Central memory CD8-positive, alpha-beta T cell (primary cell): Measurements from ENCODE around the gene NANS.
A peak's percentile ranks its signal among the peaks of the same experiment; 100 is the strongest.
"Not testable (repeated sequence)": the region's sequence is repeated elsewhere in the genome, so short reads cannot be mapped to it uniquely, and the experiment has no call there.

Source experiments
- ATAC-seq: fragments of 150-1000 bp; cut with Tn5 transposase; replicated peaks from 2 replicates; pipeline ENCODE4 v1.10.0; 2022; ENCODE audit warnings: mild to moderate bottlenecking, moderate FRiP score, moderate number of reproducible peaks; ENCODE audit not compliant: poor library complexity, severe bottlenecking; ENCODE audit errors: extremely low read depth
- DNase-seq, 2 donors: peaks; one replicate each; pipeline ENCODE4 v3.0.0; 2021; ENCODE audit warnings: low spot score in 2 of 2
- H3K27ac Mint-ChIP-seq: one replicate; pipeline ENCODE4 v1.8.0; 2022; ENCODE audit warnings: low read depth, mild to moderate bottlenecking, moderate library complexity, mixed read lengths
- H3K27me3 Mint-ChIP-seq: one replicate; pipeline ENCODE4 v1.8.0; 2022; ENCODE audit warnings: mixed read lengths
- H3K36me3 Mint-ChIP-seq: one replicate; pipeline ENCODE4 v1.8.0; 2022; ENCODE audit warnings: mild to moderate bottlenecking, moderate library complexity, mixed read lengths; ENCODE audit not compliant: insufficient read depth
- H3K4me1 Mint-ChIP-seq: one replicate; pipeline ENCODE4 v1.8.0; 2022; ENCODE audit warnings: mixed read lengths
- H3K4me3 Mint-ChIP-seq: one replicate; pipeline ENCODE4 v1.8.0; 2022; ENCODE audit warnings: mild to moderate bottlenecking, moderate library complexity, mixed read lengths
- H3K9me3 Mint-ChIP-seq: one replicate; pipeline ENCODE4 v1.8.0; 2022; ENCODE audit warnings: mixed read lengths

NANS gene

DNA sequence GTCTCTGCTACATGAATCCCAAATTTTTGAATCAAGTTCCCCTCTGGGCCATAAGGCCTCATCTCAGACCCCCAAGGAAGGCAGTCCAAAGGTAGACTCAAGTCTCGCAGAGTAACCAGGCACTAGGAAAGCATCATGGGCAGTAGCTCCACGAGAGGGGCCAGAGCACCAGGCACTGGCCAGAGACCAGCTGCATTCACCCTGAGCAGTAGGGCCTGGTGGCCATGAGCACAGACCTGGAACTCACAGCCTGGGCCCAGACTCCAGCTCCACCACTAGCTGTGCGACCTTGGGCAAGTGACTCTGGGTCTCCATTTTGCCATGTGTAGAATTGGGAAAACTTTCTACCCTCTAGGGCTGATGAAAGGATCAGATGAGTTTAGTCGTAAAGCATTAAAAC is 28.5 kb downstream of the NANS start:
- ATAC-seq (no peak), DNase-seq (no peak)
- Mint-ChIP-seq H3K4me1 (peaks cover 30% of the 10 kb centered on the region), H3K9me3 (no peaks in the 10 kb centered on the region), H3K4me3 (no peak overlapping the region), H3K27me3 (no peaks in the 10 kb centered on the region), H3K36me3 (peaks cover 26% of the 10 kb centered on the region), H3K27ac (no peak overlapping the region)

DNA sequence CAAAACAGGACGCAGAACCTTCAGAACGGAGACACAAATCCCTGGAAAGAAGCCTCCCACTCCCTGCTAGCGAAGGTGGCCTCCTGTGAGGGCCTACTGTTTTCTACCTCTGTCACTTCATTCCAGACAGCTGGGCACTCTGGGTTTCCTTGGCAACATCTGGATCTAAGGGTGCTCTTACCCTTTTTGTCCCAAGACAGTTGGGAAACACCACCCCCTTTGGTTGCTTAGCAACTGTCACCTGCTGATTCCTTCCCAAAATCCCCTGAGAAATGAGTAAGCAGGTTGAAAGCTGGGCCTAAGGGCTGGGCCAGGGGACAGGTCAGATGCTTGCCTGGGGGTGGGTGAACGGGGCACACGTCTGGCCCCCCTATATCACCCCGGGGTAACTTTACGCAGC is 29.4 kb downstream of the NANS start:
- Mint-ChIP-seq H3K4me3 (no peak overlapping the region), H3K36me3 (peaks cover 35% of the 10 kb centered on the region), H3K27ac (peak overlapping the region; percentile 50), H3K27me3 (no peaks in the 10 kb centered on the region), H3K4me1 (peaks cover 34% of the 10 kb centered on the region), H3K9me3 (no peaks in the 10 kb centered on the region)
- no peak for DNase-seq
- ATAC-seq: no peak

DNA sequence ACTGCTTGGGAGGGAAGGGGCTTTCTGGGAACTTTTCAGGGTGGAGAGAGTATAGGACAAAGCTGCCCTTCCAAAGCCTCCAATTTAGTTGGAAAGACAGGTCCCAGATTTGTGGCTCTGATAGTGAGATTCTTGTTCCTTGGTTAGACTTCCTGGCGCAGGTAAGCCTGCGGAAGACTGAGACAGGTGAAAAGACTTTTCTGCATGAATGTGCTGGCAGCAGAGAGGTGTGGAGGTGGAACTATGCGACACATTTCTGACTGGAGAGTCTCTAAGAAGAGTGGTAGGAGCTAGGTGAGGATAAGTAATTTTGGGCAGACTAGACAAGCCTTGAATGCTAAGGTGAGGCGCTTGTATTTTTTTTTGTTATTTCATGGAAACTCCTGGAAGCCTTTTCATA is 29.9 kb downstream of the NANS start:
- Mint-ChIP-seq H3K9me3 (no peaks in the 10 kb centered on the region), H3K4me3 (no peak overlapping the region), H3K36me3 (peaks cover 34% of the 10 kb centered on the region), H3K27me3 (no peaks in the 10 kb centered on the region), H3K27ac (peak overlapping the region; percentile 50), H3K4me1 (peaks cover 34% of the 10 kb centered on the region)
- ATAC-seq (no peak), DNase-seq (no peak)

DNA sequence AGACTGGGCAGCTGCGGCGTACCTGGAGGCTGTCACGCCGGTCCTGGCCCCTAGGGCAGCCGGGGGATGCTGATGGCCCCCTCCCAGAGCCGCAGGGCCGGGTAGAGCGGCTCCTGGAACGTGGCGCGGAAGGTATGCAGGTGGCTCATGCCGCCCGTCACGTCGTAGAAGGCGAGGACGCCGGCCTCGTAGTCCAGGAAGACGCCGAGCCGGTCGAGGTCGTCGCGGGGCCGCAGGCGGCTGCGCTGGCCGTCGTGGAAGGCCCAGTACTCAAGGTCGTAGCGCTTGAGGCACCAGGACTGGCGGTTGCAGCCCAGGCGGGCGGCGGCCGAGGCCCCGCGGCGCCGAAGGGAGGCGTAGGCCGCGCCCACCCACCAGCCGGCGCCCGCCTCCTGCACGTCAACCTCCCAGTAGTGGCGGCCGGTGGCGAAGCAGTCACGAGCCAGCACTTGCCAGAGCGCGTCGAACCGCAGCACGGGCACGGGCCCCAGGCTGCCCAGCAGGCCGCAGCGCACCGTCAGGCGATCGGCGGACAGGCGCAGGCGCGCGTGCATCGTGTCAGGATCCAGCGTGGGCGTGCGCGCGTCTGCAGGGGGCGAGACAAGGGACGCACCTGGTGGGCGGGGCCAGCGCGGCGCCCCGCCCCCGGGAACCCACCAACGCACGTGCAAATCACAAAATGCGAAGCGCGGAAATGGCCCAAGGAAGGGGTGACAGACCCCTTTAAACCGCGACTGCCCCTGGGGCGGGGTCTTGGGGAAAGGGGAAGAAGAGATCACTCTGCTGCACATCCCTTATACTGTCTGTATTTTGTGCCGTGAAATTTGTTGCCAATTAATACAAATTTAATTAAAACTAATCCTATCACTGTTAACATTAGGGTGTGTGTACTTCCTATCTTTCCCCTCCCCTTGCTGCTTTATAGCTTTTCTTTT is 31.2 kb downstream of the NANS start:
- no peaks in the 10 kb centered on the region for H3K9me3 Mint-ChIP-seq
- H3K4me1 Mint-ChIP-seq: peaks cover 36% of the 10 kb centered on the region
- DNase-seq (no peak), ATAC-seq (no peak)
- peaks cover 35% of the 10 kb centered on the region for H3K36me3 Mint-ChIP-seq
- H3K4me3 Mint-ChIP-seq: no peak overlapping the region
- H3K27me3 Mint-ChIP-seq: no peaks in the 10 kb centered on the region
- peak overlapping the region; percentile 79 for H3K27ac Mint-ChIP-seq

DNA sequence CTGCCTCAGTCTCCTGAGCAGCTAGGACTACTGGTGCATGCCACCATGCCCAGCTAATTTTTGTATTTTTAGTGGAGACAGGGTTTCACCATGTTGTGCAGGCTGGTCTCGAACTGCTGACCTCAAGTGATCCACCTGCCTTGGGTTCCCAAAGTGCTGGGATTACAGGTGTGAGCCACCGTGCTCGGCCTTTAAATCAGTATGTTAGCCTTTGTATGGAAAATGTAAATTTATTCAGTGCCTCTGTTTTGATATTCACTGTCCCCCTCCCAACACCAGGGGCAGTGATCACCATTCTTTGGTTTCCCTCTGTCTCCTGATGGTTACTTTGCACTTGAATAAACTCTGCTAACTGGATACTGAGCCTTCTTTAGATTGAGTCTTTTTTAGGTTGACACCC is 34.1 kb downstream of the NANS start:
- H3K9me3 Mint-ChIP-seq, DNase-seq, ATAC-seq, H3K27me3 Mint-ChIP-seq, H3K4me3 Mint-ChIP-seq: not testable (repeated sequence)
- Mint-ChIP-seq H3K36me3 (peaks cover 29% of the 10 kb centered on the region), H3K27ac (peak overlapping the region; percentile 27), H3K4me1 (peaks cover 48% of the 10 kb centered on the region)

DNA sequence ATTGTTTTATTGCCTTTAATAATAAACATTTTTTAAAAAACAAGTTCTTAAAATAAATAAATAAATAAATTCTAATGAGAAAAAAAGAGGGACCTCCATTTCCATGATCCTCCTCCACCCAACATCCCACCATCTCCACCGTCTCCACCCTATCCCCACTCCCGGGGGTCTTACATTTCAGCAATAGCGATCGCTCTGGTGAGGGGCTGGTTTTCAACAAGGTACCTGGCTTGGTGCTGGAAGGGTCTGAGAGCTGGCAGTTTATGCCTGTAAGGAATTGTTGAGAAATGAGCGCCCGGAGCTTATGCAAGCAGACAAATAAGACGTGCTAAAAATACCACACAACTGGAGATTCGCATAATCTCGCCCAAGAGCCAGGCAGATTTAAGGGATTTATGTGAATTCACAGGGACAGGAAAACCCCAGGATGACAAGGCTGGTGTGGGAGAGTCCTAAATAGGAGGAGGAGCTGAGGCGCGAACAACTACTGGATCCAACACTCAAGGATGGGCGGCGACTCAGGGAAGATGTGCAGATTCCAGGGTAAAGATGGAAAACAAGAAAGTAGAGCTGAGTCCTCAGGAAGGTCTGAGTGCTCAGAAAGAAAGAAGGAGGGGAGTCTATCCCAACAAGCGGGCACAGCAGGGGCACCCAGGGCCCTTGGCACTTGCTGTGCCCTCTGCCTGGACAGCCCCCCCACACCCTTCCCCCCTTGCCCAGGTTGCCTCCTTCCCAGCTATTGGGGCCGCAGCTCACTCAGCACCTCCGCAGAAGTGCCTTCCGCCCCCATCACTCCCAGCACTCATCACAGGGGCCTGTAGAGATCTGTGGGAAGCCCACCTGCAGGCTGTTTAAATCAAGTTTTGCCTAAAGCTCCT is 35.4 kb downstream of the NANS start:
- Mint-ChIP-seq H3K4me1 (peaks cover 54% of the 10 kb centered on the region), H3K9me3 (no peaks in the 10 kb centered on the region), H3K4me3 (no peak overlapping the region), H3K27ac (peak overlapping the region; percentile 75), H3K36me3 (peaks cover 31% of the 10 kb centered on the region), H3K27me3 (no peaks in the 10 kb centered on the region)
- DNase-seq: no peak
- no peak for ATAC-seq

DNA sequence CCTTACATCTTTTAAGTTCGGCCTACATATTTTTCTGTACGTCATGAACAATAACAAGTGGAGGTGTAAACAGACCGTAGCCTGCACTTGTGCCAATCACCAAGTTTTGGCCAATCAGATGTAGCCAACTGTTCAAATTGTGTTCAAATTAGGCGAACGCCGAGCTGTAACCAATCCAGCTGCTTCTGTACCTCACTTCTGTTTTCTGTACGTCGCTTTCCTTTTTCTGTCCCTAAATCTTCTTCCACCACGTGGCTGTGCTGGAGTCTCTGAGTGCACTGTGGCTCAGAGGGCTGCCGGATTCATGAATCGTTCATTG is 36.0 kb downstream of the NANS start:
- Mint-ChIP-seq H3K27me3 (no peaks in the 10 kb centered on the region), H3K9me3 (no peaks in the 10 kb centered on the region), H3K4me3 (no peak overlapping the region), H3K36me3 (peaks cover 37% of the 10 kb centered on the region), H3K4me1 (peaks cover 57% of the 10 kb centered on the region), H3K27ac (peak overlapping the region; percentile 75)
- ATAC-seq (no peak), DNase-seq (no peak)

DNA sequence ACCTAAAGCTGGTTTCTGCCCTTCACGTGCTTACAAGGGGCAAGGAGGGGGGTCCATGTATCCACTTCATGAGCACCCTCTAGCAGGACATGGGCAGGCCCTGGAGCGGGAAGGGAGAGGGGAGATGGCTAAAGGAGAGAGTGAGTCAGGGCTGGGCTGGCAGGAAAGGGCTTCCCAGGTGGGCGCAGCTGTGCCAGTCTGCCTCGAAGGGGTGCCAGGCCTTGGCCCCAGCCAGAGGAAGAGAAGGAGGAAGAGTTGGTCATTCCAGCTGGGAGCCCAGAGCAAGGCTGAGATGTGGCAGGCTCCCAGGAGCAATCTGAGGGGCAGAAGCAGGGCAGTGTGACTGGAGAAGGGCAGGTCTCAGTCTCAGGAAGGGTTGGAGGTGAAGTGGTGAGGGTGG is 37.8 kb downstream of the NANS start:
- Mint-ChIP-seq H3K4me3 (no peak overlapping the region), H3K27me3 (no peaks in the 10 kb centered on the region), H3K36me3 (peaks cover 34% of the 10 kb centered on the region), H3K9me3 (no peaks in the 10 kb centered on the region), H3K4me1 (peaks cover 58% of the 10 kb centered on the region), H3K27ac (peak overlapping the region; percentile 81)
- DNase-seq (no peak), ATAC-seq (no peak)

DNA sequence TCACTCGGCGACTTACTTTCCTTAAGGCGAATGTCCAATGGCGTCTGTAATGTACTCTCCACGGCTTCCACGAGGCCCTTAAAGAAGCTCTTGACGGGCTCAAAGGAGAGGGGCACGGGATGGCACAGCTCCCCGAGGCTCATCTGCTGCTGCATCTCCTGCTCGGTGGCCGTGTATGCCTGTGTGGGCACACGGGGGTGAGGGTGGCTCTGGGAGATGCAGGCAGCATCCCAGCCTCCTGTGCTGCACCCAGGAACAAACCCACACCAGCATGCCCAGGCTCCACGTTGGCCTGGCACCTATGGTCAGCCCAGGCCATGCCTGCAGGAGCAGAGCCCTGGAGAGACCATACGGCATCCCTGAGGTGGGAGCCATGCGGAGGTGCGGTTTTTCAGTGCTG is 38.3 kb downstream of the NANS start:
- H3K36me3 Mint-ChIP-seq: peaks cover 37% of the 10 kb centered on the region
- H3K9me3 Mint-ChIP-seq: no peaks in the 10 kb centered on the region
- no peaks in the 10 kb centered on the region for H3K27me3 Mint-ChIP-seq
- no peak overlapping the region for H3K4me3 Mint-ChIP-seq
- peaks cover 57% of the 10 kb centered on the region for H3K4me1 Mint-ChIP-seq
- peak overlapping the region; percentile 81 for H3K27ac Mint-ChIP-seq
- no peak for ATAC-seq
- DNase-seq: no peak

DNA sequence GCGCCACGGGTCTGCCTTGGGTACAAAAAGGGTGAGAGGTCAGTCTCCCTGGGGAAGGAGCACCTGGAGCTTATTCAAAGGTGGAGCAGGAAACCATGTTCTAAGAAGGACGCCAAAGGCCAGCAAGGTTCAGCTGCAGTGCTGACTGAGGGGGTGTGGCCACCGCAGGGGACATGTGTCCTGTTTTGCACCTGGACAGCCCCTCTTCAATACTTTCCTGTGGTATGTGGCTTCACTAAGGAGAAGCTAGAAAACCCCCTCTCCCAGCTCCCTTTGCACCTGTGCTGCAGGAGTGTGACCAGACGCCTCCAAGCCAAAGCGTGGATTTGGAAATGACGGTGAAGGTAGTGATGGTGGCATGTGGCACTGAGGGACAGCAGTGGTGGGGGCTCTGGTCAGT is 38.9 kb downstream of the NANS start:
- Mint-ChIP-seq H3K27me3 (no peaks in the 10 kb centered on the region), H3K4me1 (peaks cover 57% of the 10 kb centered on the region), H3K36me3 (peaks cover 38% of the 10 kb centered on the region), H3K4me3 (no peak overlapping the region), H3K9me3 (no peaks in the 10 kb centered on the region), H3K27ac (peak overlapping the region; percentile 81)
- no peak for DNase-seq
- no peak for ATAC-seq

DNA sequence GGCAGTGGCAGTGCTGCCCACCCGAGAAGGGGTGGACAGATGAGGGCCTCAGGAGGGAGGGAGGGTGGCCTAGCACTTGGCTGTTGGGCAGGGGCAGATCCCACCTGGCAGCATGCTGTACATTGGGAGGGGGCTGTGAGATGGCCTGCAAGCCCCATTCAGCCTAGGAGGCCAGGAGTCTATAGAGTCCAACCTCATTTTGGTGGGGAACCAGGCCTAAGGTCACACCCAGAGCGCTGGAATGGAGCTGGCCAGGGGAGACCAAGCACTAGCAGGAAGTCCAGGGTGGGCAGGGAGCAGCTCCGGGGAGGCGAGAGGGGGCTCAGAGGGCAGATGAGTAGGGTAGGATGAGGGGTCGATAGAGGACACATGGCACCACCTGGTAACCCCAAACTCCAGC is 39.6 kb downstream of the NANS start:
- ATAC-seq (no peak), DNase-seq (no peak)
- Mint-ChIP-seq H3K4me1 (peaks cover 59% of the 10 kb centered on the region), H3K27me3 (no peaks in the 10 kb centered on the region), H3K4me3 (no peak overlapping the region), H3K36me3 (peaks cover 33% of the 10 kb centered on the region), H3K9me3 (no peaks in the 10 kb centered on the region), H3K27ac (peak overlapping the region; percentile 76)

DNA sequence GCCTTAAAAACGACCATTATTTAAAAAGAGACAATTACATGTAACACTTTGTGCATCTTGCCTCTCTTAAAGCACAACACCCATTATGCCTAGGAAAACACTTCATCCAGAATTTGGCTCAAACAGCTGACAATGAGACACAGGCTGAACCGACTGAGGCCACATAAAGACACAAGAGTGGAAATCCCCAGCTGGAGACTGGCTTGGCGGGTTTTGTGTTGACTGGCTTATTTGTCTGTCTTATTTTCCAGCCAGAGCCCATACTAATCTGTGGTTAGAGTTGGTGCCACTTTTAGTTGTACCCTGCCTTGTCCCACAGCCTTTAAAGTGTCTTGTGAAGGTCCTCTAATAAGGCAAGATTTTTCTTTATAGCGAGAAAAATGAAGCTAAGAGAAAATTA is 41.3 kb downstream of the NANS start:
- no peak for ATAC-seq
- DNase-seq: no peak
- Mint-ChIP-seq H3K27ac (peak overlapping the region; percentile 76), H3K27me3 (no peaks in the 10 kb centered on the region), H3K9me3 (no peaks in the 10 kb centered on the region), H3K4me1 (peaks cover 67% of the 10 kb centered on the region), H3K36me3 (peaks cover 38% of the 10 kb centered on the region), H3K4me3 (no peak overlapping the region)

DNA sequence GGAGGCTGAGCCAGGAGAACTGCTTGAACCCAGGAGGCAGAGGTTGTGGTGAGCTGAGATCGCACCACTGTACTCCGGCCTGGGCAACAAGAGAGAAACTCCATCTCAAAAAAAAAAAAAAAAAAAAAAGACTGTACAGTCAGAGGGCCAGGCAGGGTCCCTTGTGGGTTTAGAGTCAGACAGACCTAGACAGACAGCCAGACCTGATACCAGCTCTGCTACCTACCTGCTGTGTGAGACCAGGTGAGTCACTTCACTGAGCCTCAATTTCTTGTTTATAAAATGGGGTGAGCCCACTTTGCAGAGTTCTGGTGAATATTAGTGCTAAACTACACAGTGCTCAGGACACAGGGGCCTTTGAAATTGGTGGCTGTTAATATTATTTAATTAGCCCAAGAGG is 42.8 kb downstream of the NANS start:
- ATAC-seq (no peak), DNase-seq (no peak)
- Mint-ChIP-seq H3K27me3 (no peaks in the 10 kb centered on the region), H3K4me3 (no peak overlapping the region), H3K4me1 (peaks cover 69% of the 10 kb centered on the region), H3K27ac (peak overlapping the region; percentile 89), H3K36me3 (peaks cover 38% of the 10 kb centered on the region), H3K9me3 (no peaks in the 10 kb centered on the region)
